ELR (cell line): ENCODE results near the gene ARSD.
"Not testable (repeated sequence)": the region's sequence is repeated elsewhere in the genome, so short reads cannot be mapped to it uniquely, and the experiment has no call there.

Source experiments
- DNase-seq: peaks from one replicate; pipeline ENCODE4 v3.0.0-alpha.2; 2015; ENCODE audit warnings: low read depth

Gene ARSD

DNA sequence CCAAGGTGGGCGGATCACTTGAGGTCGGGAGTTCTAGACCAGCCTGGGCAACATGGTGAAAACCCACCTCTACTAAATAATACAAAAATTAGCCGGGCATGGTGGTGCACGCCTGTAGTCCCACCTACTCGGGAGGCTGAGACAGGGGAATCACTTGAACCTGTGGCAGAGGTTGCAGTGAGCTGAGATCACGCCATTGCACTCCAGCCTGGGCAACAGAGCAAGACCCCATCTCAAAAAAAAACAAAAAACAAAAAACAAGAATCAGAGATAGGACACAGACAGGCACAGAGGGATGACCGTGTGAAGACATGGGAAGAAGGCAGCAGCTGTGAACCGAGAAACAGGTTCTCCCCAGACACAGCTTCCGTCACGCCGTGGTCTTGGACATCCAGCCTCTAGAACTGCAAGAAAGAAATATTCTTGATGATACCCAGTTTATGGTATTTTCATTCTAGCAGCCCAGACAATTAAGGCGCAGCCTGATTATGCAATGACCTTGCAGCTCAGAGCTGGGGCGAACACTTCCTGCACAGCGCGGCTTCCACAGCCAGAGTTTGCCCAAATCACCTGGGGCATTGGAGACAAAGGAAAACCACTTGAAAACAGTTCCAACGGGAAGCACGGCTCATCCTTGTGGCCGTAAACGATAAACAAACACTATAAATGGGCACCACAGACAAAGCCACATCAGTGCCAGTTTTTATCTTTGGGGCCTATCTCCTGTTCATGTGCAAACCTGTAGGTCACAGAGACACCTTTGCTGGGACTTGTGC, 4.2 kb upstream of the ARSD start:
- no peak for DNase-seq

DNA sequence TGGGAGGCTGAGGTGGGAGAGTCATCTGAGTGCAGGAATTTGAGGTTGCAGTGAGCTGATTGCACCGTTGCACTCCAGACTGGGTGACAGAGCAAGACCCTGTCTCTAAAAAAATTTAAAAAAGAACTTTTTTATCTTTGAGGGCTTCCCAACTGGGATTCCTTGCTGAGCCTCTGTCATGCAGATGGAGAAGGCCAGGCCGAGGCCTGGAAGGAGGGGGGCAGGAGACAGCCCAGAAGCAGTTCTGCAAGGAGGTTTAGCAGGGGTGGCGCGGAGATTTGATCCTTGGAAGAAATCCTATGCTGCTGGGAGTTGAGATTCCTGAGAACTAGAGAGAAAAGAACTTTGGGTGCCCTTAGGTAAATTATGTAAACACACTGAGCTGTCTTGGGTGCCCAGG, 2.5 kb upstream of the ARSD start:
- DNase-seq: no peak

DNA sequence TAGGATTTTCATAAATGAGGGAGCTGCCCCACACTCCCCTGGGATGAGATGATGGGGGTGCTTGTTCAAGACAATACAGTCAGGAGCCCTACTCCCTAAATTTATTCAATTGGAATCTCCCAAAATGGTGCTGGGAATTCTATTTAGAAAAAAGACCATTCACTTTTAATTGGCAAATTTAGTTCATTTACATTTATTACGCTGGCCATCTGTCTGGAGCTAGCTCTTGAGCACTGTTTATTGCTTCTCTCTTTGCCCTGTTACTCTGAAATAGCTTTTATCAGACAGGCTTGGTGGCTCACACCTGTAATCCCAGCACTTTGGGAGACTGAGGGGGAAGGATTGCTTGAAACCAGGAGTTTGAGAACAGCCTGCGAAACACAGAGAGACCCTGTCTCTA, 2.0 kb upstream of the ARSD start:
- DNase-seq: no peak

DNA sequence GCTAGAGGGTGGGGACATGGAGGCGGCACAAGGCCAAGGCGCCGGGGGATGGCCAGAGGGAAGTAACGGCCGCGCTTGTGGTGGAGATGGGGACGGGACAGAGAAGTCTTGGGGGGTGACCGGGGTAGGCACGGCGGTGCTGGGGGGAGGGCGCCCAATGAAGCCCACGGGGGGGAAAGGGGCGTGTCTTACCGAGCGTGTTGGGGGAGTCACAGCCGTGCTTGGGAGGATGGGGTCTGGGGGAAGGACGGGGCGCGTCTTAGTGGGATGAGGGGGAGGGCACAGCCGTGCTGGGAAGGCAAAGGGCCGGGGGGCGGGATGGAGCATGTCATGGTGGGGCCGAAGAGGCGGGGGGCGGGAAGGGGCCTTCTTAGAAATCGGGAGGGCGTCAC, 952 bp downstream of the ARSD start:
- DNase-seq: no peak

DNA sequence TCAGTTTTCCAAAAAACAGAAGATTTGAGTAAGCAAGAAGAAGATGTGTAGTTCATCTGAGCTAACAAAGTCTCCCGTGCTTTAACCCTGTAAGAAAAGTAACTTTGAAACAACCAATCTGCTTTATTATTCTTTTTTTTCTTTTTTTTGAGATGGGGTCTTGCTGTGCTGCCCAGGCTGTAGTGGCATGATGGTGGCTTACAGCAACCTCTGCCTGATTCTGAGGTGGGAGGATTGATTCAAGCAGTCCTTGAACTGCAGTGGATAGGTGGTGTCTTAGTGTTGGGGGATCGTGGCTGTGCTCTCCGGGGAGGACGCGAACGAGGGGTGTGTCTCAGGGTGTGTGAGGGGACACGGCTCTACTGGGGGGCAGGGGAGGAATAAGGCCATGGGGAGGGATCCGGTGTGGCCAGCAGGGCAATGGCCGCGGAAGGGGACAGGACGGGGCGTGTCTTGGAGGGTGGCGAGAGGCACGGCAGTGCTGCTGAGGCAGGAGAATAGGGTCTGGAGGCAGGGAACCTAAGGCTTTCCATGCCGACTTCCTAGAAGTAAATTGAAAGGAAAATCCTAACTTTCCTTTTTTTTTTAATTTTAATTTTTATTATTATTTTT, 2.4 kb downstream of the ARSD start:
- DNase-seq: no peak

DNA sequence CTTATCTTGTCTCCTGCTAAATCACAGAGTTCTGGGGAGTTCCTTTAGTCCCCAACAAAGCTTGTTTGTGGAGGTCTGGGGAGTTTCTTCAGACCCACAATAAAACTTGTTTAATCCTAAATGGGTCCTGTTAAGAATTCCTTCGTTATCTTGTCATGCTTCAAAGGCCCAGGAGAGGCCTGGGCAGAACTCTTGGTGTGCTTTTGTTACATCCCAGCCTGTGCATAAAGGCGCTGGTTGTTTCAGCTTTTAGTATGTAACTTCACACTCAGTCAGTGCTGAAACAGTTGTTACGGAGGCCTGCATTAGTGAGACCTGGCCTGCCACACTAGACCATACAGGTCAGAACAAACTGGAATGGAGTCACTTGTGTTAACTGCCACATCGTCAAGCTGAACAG, 2.9 kb downstream of the ARSD start:
- not testable (repeated sequence) for DNase-seq

DNA sequence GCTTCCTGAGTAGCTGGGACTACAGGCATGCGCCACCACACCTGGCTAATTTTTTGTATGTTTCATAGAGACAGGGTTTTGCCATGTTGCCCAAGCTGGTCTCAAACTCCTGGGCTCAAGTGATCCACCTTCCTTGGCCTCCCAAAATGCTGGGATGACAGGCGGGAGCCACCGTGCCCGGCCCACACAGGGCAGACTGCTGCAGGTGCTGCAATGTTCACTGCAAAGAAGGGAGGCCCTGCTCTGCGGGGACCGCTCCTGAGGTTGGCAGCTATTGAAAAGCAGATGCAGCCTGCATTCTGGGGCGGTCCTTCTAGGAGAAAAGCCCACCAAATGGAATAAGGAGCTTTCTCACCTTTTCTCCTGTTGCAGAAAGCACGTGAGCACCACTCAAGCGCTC, 5.0 kb downstream of the ARSD start:
- no peak for DNase-seq

DNA sequence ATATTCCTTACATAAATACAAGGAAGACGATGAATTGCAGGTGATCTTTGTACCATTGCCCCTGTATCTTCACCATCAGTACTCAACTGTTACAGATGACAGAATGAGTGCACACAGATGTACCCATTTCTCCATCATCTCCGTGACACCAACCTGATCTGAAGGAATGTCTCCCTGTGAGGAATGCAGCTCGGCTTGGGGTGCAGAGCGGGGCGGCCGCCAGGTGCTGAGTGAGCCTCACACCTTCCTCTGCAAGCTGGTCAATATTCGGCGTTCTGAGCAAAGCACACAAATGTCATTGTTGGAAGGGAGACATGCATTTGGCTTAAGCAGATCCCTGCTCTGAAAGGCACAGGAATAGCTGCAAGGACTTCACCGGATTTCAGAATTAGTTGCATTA, 7.4 kb downstream of the ARSD start:
- DNase-seq: no peak

DNA sequence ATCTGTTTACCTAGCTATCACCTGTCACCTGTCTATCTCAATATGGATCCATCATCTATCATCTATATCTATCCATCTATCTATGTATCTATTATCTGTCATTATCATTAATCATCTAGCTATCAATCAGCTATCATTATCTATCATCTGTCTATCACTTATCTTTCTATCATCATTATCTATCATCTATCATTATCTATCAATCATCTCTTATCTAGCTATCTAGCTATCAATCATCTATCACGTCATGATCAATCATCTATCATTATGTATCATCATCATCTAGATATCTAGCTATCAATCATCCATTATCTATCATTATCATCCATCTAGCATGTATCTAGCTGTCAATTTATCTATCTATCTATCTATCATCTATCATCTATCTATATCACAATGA, 7.9 kb downstream of the ARSD start:
- DNase-seq: no peak

DNA sequence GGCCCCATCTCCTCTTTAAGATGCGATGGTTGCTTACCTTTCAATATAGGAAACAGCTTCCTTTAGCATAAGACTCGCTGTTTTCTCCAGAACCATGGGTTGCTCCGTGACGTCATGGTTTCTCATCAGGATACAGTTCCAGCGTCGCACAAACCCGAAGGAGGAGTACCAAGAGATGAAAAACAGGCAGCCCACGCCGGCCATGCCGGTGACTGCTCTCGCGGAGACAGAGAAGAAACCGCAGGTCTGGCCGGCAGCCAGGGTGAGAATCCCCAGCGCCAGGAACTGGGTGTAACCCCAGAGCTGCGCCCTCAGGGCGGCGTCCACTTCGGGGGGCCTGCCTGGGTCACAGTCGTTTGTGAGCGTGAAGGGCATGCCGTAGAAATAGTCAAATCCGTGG, 11.4 kb downstream of the ARSD start:
- no peak for DNase-seq

DNA sequence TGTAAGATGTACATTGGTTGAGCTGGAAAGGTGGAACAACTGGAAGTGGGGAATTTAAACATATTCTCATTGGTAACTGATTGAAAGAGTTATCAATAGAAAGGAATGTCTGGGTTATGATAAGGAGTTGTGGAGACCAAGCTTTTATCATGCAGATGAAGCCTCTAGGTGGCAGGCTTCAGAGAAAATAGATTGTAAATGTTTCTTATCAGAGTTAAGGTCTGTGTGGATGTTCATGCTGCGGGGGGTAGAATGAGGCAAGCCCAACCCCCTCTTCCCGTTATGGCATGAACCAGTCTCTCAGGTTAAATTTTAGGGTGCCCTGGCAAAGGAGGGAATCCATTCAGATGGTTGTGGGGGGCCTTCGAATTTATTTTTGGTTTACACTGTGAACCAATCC, 16.0 kb downstream of the ARSD start:
- no peak for DNase-seq

DNA sequence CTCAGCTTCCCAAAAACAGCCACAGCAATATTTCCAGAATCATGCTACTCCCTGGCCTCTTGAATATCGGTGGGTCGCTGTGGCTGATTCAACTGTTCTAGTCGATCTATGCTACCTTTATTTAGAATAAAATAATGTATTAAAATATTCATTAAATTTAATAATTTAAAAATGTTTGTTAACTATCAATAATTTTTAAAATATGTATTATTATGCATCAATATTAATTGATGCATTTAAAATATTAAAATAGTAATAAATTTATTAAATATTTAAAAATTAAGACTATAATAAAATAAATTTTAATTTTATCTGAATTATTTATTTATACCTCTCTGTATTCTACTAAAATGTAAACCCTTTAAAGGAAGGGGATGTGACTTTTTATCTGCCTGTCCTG, 19.0 kb downstream of the ARSD start:
- DNase-seq: no peak

DNA sequence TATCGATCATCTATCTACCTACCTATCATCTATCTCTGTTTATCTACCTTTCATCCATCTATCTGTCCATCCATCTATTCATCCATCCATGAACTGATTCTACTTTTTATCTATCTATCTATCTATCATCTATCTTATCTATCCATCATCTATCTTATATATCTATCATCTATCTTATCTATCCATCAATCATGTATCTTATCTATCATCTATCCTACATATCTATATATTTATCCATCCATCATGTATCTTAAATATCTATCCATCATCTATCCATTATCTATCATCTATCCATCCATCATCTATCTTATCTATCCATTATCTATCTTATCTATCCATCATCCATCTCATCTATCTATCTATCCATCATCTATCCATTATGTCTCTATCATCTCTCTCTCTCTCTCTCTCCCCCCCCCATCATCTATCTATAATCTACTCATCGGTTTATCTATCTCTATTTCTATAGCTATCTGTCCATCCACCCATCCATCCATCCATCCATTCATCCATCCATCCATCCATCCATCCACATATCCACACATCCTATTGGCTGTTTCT, 20.9 kb downstream of the ARSD start:
- no peak for DNase-seq

DNA sequence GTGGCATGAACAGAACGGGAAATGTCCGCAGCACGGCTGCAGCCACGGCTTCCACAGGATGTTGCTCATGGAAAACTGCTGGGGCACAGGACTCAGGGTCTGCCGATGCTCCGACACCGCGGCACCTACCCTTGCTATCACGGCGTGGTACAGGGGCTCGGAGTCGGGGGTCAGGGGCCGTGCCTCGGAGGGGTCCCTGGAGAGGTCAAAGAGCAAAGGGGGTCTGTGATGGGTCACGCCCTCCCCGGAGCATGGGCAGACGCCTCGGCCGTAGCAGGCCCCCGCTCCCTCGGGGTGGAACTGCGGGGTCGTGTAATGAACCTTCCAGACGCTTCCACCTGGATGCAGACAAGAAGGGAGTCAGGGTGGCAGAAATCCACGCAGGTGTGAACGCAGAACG, 21.8 kb downstream of the ARSD start:
- no peak for DNase-seq

DNA sequence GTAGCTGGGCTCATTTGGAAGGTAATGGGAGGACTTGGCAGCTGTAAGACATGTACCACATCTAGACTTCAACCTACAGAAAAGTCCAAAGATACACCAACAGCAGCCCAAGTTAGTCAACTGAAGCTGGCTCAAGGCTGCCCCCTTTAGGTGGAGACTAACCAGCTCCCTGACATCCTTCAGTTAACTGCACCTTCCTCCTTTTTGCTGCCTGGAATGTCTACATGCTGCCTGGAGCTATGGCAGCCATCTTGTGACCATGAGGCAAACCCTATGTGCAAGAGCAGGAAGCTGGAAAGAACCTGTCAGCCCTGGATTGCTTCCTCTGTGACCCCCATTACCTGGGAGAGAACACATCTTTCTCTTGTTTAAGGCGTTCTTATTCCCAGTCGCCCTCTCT, 25.8 kb downstream of the ARSD start:
- no peak for DNase-seq

DNA sequence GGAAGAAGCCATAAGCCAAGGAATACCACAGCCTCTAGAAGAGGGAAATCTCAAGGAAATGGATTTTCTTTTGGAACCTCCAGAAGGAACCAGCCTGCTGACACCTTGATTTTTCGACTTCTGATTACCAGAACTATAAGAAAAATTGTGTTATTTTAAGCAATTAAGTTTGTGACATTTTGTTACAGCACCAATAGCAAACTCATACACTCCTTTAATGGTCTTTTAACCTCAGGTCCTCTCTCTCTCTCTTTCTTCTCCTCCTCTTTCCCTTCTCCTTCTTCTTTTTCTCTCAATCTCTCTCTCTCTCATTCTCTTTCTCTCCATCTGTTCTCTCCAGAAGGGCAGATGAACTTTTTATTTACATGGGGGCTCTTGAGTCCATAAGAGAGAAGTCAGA, 26.3 kb downstream of the ARSD start:
- no peak for DNase-seq

DNA sequence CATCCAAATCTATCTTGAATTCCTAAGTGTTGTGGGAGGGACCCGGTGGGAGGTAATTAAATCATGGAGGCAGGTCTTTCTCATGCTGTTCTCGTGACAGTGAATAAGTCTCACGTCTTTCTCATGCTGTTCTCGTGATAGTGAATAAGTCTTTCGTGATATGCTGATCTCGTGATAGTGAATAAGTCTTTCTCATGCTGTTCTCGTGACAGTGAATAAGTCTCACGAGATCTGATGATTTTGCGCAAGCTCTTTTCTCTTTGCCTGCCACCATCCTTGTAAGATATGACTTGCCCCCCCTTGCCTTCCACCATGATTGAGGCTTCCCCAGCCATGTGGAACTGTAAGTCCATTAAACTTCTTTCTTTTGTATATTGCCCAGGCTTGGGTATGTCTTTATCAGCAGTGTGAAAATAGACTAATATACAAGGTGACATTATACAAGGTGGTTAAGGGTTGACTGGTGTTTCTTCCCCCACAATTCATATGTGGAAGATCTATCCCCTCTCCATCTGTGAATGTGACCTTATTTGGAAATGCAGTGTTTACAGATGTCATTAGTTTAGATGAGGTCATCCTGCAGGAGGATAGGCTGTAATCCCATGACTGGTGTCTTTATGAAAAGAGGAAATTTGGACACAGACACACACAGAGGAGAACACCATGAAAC, 27.6 kb downstream of the ARSD start:
- no peak for DNase-seq

DNA sequence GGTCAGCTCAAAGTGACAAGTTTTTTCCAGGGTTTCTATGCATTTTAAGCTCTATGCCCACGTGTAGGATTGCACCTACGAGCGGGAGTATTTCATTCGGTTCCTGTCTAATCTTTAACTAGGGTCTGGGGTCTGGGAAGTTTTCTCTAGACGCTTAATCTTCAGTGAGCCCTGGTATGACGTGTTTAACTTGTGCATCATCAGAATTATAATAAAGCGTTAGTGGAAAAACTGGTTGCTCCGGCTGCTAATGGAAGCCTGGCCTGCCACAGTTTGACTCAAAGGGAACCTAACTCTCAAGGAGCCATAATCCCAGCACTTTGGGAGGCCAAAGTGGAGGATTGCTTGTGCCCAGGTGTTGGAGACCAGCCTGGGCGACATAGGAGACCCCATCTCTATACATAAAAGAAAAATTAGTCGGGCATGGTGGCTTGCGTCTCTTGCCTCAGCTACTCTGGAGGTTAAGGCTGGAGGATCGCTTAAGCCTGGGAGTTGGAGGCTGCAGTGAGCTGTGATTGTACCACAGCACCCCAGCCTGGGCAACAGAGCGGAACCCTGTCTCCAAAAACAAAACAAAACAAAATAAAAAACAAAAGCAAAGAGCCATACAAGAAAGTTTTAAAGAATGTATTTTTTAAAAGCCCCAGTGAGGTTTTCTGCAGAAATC, 30.2 kb downstream of the ARSD start:
- no peak for DNase-seq

DNA sequence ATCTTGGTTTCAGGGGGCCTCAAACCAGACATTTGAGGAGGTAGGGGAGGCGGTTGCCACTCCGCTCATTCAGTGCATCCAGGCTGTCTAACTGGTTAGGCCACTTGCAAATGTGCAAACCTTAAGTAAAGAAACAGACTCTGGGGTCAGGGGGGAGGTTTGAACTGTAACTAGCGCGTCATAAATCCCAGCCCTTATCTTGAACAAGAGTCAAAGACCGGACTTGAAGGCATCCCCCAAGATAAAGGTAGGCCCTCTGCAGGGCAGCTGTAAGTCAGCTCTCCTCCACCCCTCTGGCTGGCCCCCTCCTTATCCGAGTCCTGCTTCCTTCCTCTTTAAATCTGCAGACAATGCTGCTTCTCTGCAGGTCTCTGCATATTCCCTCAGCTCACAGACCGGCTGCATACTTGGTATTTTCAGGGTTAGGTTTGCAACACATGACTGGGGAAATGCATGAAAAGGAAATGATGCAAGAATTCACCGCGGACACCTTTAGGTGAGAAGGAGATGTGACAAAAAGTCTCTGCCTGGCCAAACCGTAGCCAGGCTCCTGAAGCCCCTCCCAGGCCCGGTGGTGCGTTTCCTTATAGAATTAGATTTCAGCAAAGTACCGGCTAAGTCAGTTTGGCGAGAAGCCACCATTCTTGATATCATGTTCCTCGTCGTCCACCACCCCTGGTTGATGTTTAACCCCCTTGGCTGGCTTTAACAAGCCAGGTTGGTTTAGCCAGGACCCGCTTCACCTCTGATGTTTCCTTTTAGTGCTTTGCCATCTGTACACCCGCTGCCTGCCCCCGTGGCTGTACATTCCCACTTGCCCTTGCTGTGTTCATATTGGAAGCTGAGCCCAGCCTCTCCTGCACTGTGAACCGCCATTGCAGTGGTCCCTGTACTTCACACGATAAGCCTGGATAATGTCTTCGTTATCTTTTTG, 31.2 kb downstream of the ARSD start:
- not testable (repeated sequence) for DNase-seq

DNA sequence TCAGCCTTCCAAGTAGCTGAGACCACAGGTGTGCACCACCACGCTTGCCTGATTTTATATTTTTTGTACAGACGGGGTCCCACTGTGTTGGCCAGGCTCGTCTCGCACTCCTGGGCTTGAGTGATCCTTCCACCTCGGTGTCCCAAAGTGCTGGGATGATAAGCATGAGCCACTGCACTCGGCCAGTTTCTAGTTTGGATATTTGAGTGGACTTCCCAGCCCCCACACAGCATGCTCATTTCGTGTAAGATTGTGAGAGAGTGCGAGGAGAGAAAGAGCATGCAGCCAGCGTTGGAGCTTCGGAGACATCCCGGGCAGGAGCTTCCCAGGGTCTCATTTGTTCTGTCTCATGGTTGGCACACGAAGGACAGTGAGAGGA, 31.8 kb downstream of the ARSD start:
- DNase-seq: no peak

DNA sequence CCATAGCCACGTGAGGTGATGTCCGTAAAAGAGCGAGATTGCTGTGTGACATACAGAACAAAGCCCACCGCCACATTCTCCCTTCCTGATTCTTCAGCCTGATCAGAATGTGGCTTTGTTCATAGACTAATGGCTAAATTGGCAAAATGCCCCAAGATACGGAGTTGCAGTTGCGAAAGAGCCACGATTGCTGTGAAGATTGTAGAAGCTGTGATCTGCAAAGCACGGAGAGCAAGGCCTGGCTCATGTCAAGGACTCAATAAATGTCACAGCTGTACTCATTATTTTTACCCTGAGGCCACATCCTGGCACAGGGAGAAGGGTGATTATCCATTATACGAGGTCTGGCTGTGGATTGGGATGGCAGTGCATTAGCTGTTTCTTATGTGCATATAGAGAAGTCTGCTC, 34.2 kb downstream of the ARSD start:
- DNase-seq: peak; percentile 4

DNA sequence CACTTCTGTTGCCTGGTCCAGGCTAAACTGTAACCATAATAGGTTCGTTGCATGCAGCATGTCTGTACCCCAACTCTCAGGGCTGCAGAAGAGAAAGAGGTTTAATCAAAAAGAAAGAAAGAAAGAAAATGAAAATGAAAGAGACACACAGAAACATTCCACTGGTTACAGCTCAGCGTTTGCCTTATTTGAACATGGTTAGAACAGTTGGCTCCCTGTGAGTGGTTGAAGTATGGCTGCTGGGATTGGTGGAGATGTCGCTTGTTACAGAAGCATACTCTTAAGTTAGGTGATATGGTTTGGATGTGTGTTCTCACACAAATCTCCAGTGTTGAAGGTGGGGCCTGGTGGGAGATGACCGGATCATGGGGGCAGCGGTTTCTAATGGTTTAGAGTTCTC, 36.3 kb downstream of the ARSD start:
- DNase-seq: no peak
